ENCODE measurements around the gene ATP6AP1.
"Not testable (repeated sequence)": the region's sequence is repeated elsewhere in the genome, so short reads cannot be mapped to it uniquely, and the experiment has no call there.

ATP6AP1 gene

DNA sequence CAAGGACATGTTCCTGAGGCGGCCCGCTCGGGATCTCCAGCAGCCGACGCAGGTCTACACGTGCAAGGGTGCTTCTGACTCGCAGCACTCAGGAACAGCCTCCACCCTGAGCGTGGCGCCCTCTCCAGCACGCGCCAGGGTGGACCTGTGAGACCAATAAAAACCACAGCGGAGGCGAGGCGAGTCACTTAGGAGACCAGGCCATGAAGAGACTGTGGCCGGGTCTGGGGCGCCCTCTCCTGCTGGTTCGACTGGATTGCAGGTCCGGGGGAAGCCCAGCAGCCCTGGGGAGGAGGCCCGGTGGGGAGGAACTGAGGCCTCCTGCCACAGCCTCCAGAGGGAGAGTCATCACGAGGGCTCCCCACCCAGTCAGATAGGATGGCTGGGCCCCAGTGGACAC is 40.4 kb upstream of the ATP6AP1 start:
- H3K36me3 ChIP-seq (ENCODE audit: control insufficient read depth, insufficient read depth, low read length); H3K9me3 ChIP-seq (ENCODE audit: control insufficient read depth, low read length); H3K4me3 ChIP-seq (ENCODE audit: extremely low read depth, insufficient read depth, low read length, poor library complexity, severe bottlenecking); H3K27ac ChIP-seq (ENCODE audit: low read depth, low read length, severe bottlenecking); H3K4me1 ChIP-seq (ENCODE audit: control insufficient read depth, insufficient read depth, low read length, poor library complexity, severe bottlenecking): not testable (repeated sequence)
- WGBS, 2 experiments (ENCODE audit: insufficient coverage in 2 of 2) = no CpG with 5 or more reads among the region's 20 CpGs

DNA sequence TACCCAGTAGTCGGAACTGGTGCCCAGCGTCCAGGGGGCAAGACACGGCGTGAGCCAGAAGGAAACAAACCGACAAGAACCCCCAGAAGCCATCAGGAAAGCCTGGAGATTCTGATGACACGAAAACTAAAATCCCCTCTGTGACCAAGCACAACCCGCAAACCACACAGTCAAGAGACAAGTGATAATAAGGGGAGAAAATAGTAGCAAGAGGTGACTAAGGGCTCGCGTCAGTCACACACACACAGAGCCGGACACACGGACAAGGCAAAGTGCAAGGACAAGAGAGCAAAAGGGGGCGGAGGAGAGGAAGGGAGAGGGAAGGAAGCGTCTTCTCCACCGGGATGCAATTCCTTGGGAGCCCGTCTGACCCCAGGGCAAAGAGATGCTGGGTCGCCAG is 39.8 kb upstream of the ATP6AP1 start:
- H3K27ac ChIP-seq (ENCODE audit: low read depth, low read length, severe bottlenecking); H3K4me1 ChIP-seq (ENCODE audit: control insufficient read depth, insufficient read depth, low read length, poor library complexity, severe bottlenecking); H3K9me3 ChIP-seq (ENCODE audit: control insufficient read depth, low read length); H3K4me3 ChIP-seq (ENCODE audit: extremely low read depth, insufficient read depth, low read length, poor library complexity, severe bottlenecking); H3K36me3 ChIP-seq (ENCODE audit: control insufficient read depth, insufficient read depth, low read length): not testable (repeated sequence)
- no CpG with 5 or more reads among the region's 16 CpGs for WGBS, 2 experiments (ENCODE audit: insufficient coverage in 2 of 2)

GRCh38 chrX:154389812-154390747 is 38.4 kb upstream of the ATP6AP1 start:
- H3K36me3 ChIP-seq (ENCODE audit: control insufficient read depth, insufficient read depth, low read length); H3K4me1 ChIP-seq (ENCODE audit: control insufficient read depth, insufficient read depth, low read length, poor library complexity, severe bottlenecking); H3K9me3 ChIP-seq (ENCODE audit: control insufficient read depth, low read length); H3K27ac ChIP-seq (ENCODE audit: low read depth, low read length, severe bottlenecking); H3K4me3 ChIP-seq (ENCODE audit: extremely low read depth, insufficient read depth, low read length, poor library complexity, severe bottlenecking): not testable (repeated sequence)
- no CpG with 5 or more reads among the region's 121 CpGs for WGBS, 2 experiments (ENCODE audit: insufficient coverage in 2 of 2)

DNA sequence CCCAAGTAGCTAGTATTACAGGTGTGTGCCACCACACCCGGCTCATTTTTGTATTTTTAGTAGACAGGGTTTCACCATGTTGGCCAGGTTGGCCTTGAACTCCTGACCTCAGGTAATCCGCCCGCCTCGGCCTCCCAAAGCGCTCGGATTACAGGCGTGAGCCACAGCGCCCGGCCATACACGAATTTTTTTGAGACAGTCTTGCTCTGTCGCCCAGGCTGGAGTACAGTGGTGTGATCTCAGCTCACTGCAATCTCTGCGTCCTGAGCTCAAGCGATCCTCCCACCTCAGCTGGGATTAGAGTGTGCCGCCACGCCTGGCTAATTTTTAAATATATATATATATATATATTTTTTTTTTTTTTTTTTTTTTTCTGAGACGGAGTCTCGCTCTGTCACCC is 32.1 kb upstream of the ATP6AP1 start:
- H3K4me1 ChIP-seq (ENCODE audit: control insufficient read depth, insufficient read depth, low read length, poor library complexity, severe bottlenecking); H3K9me3 ChIP-seq (ENCODE audit: control insufficient read depth, low read length); H3K4me3 ChIP-seq (ENCODE audit: extremely low read depth, insufficient read depth, low read length, poor library complexity, severe bottlenecking); H3K27ac ChIP-seq (ENCODE audit: low read depth, low read length, severe bottlenecking): not testable (repeated sequence)
- peaks cover 18% of the 10 kb centered on the region for H3K36me3 ChIP-seq (ENCODE audit: control insufficient read depth, insufficient read depth, low read length)
- WGBS, 2 experiments (ENCODE audit: insufficient coverage in 2 of 2) = 98 to 100% methylated on average over 6 to 9 of the region's 17 CpGs

GRCh38 chrX:154396973-154397887 is 31.2 kb upstream of the ATP6AP1 start:
- 3 to 14% methylated on average over 20 to 24 of the region's 53 CpGs for WGBS, 2 experiments (ENCODE audit: insufficient coverage in 2 of 2)
- peaks cover 18% of the 10 kb centered on the region for H3K36me3 ChIP-seq (ENCODE audit: control insufficient read depth, insufficient read depth, low read length)
- peak overlapping the region; percentile 65 for H3K4me3 ChIP-seq (ENCODE audit: extremely low read depth, insufficient read depth, low read length, poor library complexity, severe bottlenecking)
- H3K9me3 ChIP-seq (ENCODE audit: control insufficient read depth, low read length) = no peaks in the 10 kb centered on the region
- H3K27ac ChIP-seq (ENCODE audit: low read depth, low read length, severe bottlenecking) = peak overlapping the region; percentile 98
- H3K4me1 ChIP-seq (ENCODE audit: control insufficient read depth, insufficient read depth, low read length, poor library complexity, severe bottlenecking) = no peaks in the 10 kb centered on the region

DNA sequence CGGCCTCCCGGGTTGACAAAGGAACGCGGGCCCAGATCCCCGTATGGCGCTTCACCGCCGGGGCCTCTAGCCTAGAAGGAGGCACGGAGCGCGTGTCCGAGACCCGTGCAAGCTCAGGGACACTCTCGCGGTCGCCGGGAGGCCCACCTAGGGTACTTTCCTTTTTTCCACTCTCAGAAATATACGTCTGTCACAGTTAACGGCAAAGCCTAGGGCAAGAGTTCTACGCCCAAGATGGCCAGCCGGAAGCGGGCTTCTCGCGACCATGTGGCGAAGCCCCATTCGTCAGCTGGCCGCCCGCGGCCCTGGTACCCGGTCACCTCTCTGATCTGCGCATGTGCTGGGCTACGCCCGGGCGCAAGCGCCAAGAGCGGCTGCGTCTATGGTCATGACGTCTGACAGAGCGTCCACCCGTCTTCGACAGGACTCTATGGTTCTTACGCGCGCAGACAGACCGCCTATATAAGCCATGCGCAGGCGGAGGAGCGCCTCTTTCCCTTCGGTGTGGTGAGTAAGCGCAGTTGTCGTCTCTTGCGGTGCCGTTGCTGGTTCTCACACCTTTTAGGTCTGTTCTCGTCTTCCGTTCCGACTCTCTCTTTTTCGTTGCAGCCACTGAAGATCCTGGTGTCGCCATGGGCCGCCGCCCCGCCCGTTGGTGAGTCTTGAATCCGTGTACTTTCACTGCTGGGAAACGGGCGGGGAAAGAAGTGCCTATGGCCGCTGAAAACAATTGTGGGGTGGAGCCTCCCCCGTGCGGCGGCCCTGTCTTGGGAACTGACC is 30.4 kb upstream of the ATP6AP1 start, which contains the start of gene RPL10:
TSS of gene RPL10 (plus strand) at position 490 of the 780 bp plus-strand sequence. CDS start at position 633, 143 bp downstream.
- H3K4me3 ChIP-seq (ENCODE audit: extremely low read depth, insufficient read depth, low read length, poor library complexity, severe bottlenecking) = peak within 1 kb of the TSS; percentile 65
- H3K4me1 ChIP-seq (ENCODE audit: control insufficient read depth, insufficient read depth, low read length, poor library complexity, severe bottlenecking) = no peaks in the 10 kb centered on the region
- 0% methylated on average over 23 to 43 of the region's 69 CpGs for WGBS, 2 experiments (ENCODE audit: insufficient coverage in 2 of 2)
- H3K27ac ChIP-seq (ENCODE audit: low read depth, low read length, severe bottlenecking) = peak within 1 kb of the TSS; percentile 98
- no peaks in the 10 kb centered on the region for H3K9me3 ChIP-seq (ENCODE audit: control insufficient read depth, low read length)
- H3K36me3 ChIP-seq (ENCODE audit: control insufficient read depth, insufficient read depth, low read length) = peaks cover 18% of the 10 kb centered on the region

GRCh38 chrX:154398668-154399526 is 29.6 kb upstream of the ATP6AP1 start:
- Histone ChIP-seq H3K27ac (ENCODE audit: low read depth, low read length, severe bottlenecking) (peak overlapping the region; percentile 98), H3K4me3 (ENCODE audit: extremely low read depth, insufficient read depth, low read length, poor library complexity, severe bottlenecking) (peak overlapping the region; percentile 65), H3K36me3 (ENCODE audit: control insufficient read depth, insufficient read depth, low read length) (peaks cover 18% of the 10 kb centered on the region), H3K4me1 (ENCODE audit: control insufficient read depth, insufficient read depth, low read length, poor library complexity, severe bottlenecking) (no peaks in the 10 kb centered on the region), H3K9me3 (ENCODE audit: control insufficient read depth, low read length) (no peaks in the 10 kb centered on the region)
- WGBS, 2 experiments (ENCODE audit: insufficient coverage in 2 of 2) = 0 to 1% methylated on average over 10 to 29 of the region's 49 CpGs

DNA sequence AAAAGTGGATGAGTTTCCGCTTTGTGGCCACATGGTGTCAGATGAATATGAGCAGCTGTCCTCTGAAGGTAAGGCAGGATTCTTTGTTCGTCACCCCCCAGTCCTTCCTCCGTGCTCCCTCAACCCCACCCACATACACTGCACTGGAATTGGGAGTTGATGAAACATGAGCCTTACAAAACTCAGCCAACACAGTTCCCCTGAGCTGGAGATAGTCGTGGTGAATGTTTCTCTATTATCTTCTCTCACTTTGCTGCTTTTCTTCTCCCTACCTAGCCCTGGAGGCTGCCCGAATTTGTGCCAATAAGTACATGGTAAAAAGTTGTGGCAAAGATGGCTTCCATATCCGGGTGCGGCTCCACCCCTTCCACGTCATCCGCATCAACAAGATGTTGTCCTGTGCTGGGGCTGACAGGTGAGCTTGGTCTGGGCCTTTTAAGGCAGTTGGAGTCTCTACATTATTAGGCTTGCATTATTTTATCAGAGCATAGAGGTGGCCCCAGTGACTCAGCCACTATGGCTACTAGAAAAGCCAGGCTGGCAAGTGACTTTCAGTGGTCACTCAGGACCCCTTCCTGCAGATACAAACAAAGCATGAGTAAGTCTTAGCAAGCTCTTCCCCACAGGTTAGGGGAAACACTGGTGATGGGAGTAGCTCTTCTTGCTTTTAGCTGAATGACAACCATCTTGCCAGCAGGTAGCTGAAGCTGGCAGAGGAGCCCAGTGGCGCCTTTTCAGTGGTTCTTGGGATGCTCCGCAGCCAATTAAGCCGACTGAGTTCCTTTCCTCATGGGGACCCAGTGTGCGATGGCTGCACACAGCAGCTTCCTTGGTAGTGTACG is 28.7 kb upstream of the ATP6AP1 start:
- Histone ChIP-seq H3K4me3 (ENCODE audit: extremely low read depth, insufficient read depth, low read length, poor library complexity, severe bottlenecking) (peak overlapping the region; percentile 65), H3K9me3 (ENCODE audit: control insufficient read depth, low read length) (no peaks in the 10 kb centered on the region), H3K36me3 (ENCODE audit: control insufficient read depth, insufficient read depth, low read length) (peaks cover 18% of the 10 kb centered on the region), H3K27ac (ENCODE audit: low read depth, low read length, severe bottlenecking) (peak overlapping the region; percentile 98), H3K4me1 (ENCODE audit: control insufficient read depth, insufficient read depth, low read length, poor library complexity, severe bottlenecking) (no peaks in the 10 kb centered on the region)
- WGBS, 2 experiments (ENCODE audit: insufficient coverage in 2 of 2) = 90 to 96% methylated on average over 2 to 3 of the region's 14 CpGs

GRCh38 chrX:154400369-154400817 is 28.1 kb upstream of the ATP6AP1 start:
- H3K4me1 ChIP-seq (ENCODE audit: control insufficient read depth, insufficient read depth, low read length, poor library complexity, severe bottlenecking); H3K9me3 ChIP-seq (ENCODE audit: control insufficient read depth, low read length); H3K4me3 ChIP-seq (ENCODE audit: extremely low read depth, insufficient read depth, low read length, poor library complexity, severe bottlenecking); H3K27ac ChIP-seq (ENCODE audit: low read depth, low read length, severe bottlenecking): not testable (repeated sequence)
- WGBS, 2 experiments (ENCODE audit: insufficient coverage in 2 of 2) = 100% methylated on average over 1 of the region's 6 CpGs; no CpG with 5 or more reads in 1 of the 2 experiments
- peaks cover 18% of the 10 kb centered on the region for H3K36me3 ChIP-seq (ENCODE audit: control insufficient read depth, insufficient read depth, low read length)

Measured in mesodermal cell (in vitro differentiated cells).